ENCODE results near the gene CD274.
A peak's percentile ranks its signal among the peaks of the same experiment; 100 is the strongest.
"Not testable (repeated sequence)": the region's sequence is repeated elsewhere in the genome, so short reads cannot be mapped to it uniquely, and the experiment has no call there.

The CD274 gene

GRCh38 chr9:5438301-5439162 is 11.8 kb upstream of the CD274 start:
- DNase-seq (ENCODE audit: low read depth): peak; percentile 76
- H3K4me3 ChIP-seq (ENCODE audit: low read depth, low read length): peak overlapping the region; percentile 76
- TF ChIP-seq, protein P1, sequence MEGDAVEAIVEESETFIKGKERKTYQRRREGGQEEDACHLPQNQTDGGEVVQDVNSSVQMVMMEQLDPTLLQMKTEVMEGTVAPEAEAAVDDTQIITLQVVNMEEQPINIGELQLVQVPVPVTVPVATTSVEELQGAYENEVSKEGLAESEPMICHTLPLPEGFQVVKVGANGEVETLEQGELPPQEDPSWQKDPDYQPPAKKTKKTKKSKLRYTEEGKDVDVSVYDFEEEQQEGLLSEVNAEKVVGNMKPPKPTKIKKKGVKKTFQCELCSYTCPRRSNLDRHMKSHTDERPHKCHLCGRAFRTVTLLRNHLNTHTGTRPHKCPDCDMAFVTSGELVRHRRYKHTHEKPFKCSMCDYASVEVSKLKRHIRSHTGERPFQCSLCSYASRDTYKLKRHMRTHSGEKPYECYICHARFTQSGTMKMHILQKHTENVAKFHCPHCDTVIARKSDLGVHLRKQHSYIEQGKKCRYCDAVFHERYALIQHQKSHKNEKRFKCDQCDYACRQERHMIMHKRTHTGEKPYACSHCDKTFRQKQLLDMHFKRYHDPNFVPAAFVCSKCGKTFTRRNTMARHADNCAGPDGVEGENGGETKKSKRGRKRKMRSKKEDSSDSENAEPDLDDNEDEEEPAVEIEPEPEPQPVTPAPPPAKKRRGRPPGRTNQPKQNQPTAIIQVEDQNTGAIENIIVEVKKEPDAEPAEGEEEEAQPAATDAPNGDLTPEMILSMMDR (IDR thresholded peaks at IDR 0.05; ENCODE audit: low read depth, low read length, missing control alignments): no peak

DNA sequence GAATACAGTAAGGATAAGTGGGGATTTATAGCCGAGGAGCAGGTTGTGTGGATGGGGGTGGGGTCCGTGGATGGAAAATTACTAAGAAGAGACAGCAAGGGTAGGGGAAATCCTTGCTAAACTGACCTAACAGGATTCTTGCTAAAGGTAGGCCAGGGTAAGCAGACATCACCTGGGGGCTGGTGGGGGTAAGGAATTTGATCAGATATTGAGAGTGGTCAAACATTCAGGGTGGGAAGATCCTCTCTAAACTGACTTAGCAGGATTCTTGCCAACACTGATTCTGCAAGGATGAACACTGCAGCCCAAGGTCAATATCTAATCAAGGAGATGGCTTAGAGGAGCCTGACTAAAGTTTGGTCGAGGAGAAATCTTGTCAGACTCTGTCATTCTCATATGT is 9.9 kb upstream of the CD274 start:
- H3K4me3 ChIP-seq (ENCODE audit: low read depth, low read length): no peak overlapping the region
- TF ChIP-seq, protein P1 (IDR thresholded peaks at IDR 0.05; ENCODE audit: low read depth, low read length, missing control alignments): no peak
- DNase-seq (ENCODE audit: low read depth): no peak

DNA sequence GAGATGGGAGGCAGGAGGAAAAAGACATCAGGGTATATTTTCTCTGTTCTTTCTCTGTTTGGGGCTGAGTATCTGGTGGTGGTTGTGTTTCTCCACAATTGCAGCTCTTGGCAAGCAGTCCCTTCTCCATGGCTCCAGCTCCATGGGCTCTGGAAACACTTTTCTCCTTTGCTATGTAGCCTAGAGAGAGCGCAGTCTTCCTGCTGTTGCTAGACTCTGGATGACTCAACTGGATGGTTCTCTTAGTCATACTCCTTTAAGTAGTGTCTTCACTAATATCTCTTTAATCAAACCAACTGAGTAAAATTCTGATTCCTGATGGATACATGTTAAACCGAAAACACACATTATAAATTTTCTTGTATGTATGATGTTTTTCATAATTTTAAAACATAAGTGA is 9.3 kb upstream of the CD274 start:
- no peak for DNase-seq (ENCODE audit: low read depth)
- H3K4me3 ChIP-seq (ENCODE audit: low read depth, low read length): no peak overlapping the region
- TF ChIP-seq, protein P1 (IDR thresholded peaks at IDR 0.05; ENCODE audit: low read depth, low read length, missing control alignments): no peak

DNA sequence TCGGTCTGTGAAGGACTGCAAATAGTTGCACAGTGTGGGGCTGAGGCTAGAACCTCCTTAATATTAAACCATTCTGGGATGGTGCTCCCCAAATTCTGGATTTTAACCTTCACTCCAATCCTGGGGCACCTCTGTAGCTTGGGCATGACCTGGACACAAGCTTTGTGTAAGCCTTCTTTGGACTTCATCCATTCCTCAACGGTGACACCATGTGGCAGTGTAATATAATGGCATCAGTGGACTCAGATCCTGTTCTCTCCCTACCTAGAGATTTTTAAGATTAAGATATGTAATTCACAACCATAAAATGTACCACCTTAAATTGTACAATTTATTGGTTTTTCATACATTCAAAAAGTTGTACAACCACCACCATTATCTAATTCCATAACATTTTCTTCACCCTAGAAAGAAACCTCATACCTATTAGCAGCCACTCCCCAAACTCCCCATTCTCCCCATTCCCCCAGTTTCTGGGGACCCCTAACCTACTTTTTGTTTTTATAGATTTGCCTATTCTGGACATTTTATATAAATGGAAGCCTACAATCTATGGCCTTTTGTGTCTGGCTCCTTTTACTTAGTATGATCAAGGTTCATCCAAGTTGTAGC is 7.8 kb upstream of the CD274 start:
- H3K4me3 ChIP-seq (ENCODE audit: low read depth, low read length): no peak overlapping the region
- no peak for DNase-seq (ENCODE audit: low read depth)
- TF ChIP-seq, protein P1 (IDR thresholded peaks at IDR 0.05; ENCODE audit: low read depth, low read length, missing control alignments): peak; percentile 64

DNA sequence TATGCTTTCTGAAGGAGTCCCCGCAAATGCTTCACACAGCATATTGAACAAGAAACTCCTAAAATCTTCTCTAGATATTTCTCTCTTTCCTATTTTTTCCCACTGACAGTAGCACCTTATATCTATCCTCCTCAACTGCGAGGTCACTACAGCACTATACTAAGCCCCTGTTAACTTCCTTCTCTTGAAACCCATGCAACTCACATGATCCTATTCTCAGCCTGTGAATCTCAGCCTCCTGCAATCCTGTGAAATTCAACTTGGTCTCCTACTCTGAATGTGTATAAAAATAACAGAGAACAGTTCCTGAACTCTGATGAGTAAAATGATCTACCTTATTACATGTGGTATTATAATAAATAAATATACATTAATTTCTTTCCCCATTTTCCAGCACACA is 6.5 kb upstream of the CD274 start:
- TF ChIP-seq, protein P1 (IDR thresholded peaks at IDR 0.05; ENCODE audit: low read depth, low read length, missing control alignments): no peak
- no peak for DNase-seq (ENCODE audit: low read depth)

DNA sequence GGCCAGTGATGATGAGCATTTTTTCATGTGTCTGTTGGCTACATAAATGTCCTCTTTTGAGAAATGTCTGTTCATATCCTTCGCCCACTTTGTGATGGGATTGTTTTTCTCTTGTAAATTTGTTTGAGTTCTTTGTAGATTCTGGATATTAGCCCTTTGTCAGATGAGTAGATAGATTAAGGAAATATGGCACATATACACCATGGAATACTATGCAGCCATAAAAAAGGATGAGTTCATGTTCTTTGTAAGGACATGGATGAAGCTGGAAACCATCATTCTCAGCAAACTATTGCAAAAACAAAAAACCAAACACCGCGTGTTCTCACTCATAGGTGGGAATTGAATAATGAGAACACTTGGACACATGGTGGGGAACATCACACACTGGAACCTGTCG is 5.2 kb upstream of the CD274 start:
- H3K4me3 ChIP-seq (ENCODE audit: low read depth, low read length); DNase-seq (ENCODE audit: low read depth): not testable (repeated sequence)

More for the DNA sequence above, 6.5 kb upstream of the CD274 start:
- no peak overlapping the region for H3K4me3 ChIP-seq (ENCODE audit: low read depth, low read length)

DNA sequence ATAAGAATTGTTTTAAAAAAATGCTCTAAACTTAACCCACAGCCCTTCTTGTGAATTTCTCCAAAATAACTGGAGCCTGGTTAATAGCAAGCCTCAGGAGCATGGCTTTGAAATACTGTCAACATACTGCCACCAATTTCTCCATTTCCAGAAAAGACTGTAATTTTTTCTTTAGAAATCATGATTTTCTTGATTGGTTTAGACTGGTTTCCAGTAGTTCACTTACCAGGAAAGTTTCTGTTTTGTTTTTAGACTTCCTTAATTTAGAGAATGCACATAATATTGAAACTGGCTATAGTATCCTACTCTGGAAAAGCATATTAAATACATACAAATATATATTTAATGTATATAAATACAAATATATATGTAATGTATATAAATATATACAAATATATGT is 4.5 kb upstream of the CD274 start:
- H3K4me3 ChIP-seq (ENCODE audit: low read depth, low read length): no peak overlapping the region
- TF ChIP-seq, protein P1 (IDR thresholded peaks at IDR 0.05; ENCODE audit: low read depth, low read length, missing control alignments): no peak
- DNase-seq (ENCODE audit: low read depth): no peak

All from GM12864 (cell line).